Amniotic epithelial cell (primary cell): Measurements from ENCODE around the gene MAML1.
A peak's percentile ranks its signal among the peaks of the same experiment; 100 is the strongest.

ENCODE experiments used
- DNase-seq: peaks from one replicate; pipeline ENCODE4 v3.0.0-alpha.2; 2010; ENCODE audit warnings: low read depth

Gene MAML1

DNA sequence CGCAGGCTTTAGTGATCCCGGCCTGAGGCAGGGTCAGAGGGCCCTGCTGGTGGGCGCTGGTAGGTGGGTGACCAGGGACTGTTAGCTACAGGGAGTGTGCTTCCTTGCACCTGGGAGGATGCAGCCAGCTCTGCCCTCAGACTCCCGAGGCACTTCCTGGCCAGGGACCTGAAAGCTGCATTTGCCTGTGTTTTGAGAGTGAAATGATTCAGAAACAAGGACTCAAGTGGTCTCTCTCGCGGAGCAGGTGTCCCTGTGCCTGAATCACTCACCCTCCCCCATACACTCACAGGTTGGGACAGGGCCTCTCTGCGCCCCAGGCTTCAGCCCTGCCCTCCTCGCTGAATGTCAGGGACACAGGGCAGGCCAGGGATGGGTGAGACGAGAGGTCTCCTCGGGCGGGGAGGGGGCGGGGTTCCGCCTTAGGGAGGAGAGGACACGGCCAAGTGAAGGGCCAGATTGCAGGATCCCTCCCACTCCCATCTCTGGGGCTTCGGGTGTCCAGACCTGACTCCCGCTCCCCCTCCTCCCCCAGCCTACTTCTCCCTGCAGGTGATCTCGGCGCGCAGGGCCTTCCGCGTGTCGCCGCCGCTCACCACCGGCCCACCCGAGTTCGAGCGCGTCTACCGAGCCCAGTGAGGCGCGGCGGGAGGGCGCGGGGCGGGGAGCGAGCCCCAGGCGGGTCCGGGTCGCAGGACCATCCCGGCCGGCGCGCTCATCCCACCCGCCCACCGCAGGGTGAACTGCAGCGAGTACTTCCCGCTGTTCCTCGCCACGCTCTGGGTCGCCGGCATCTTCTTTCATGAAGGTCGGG, 62.6 kb downstream of the MAML1 start:
- no peak for DNase-seq

DNA sequence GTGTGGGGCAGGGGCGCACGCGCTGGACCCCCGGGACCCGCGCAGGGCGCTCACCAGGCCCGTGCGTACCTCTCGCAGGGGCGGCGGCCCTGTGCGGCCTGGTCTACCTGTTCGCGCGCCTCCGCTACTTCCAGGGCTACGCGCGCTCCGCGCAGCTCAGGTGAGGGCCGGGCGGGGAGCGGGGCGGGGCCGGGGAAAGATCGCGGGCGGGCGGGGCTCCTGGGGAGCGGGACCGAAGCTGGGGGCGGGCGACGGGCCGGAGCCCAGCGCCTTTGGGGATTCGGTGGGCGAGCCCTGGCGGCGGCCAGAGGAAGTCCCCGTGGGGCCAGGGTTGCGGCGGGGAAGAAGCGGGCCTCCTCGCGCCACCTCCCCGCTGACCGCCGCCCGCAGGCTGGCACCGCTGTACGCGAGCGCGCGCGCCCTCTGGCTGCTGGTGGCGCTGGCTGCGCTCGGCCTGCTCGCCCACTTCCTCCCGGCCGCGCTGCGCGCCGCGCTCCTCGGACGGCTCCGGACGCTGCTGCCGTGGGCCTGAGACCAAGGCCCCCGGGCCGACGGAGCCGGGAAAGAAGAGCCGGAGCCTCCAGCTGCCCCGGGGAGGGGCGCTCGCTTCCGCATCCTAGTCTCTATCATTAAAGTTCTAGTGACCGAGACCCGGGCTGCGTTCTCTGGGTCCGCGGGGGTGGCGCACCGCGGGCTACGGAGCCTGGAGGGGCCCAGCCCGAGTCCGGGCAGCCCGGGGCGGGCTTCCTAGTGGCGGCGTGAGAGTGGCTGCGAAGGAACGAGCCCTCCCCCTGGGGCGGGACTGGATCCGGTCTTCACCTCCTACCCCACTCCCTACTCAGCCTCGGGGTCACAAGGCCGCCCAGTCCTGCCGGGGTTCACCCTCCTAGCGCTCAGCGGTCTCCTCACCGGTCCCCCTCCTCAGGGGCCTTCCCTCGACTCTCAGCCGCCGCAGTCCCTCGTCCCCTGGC, 63.5 kb downstream of the MAML1 start:
- peak; percentile 77 for DNase-seq

DNA sequence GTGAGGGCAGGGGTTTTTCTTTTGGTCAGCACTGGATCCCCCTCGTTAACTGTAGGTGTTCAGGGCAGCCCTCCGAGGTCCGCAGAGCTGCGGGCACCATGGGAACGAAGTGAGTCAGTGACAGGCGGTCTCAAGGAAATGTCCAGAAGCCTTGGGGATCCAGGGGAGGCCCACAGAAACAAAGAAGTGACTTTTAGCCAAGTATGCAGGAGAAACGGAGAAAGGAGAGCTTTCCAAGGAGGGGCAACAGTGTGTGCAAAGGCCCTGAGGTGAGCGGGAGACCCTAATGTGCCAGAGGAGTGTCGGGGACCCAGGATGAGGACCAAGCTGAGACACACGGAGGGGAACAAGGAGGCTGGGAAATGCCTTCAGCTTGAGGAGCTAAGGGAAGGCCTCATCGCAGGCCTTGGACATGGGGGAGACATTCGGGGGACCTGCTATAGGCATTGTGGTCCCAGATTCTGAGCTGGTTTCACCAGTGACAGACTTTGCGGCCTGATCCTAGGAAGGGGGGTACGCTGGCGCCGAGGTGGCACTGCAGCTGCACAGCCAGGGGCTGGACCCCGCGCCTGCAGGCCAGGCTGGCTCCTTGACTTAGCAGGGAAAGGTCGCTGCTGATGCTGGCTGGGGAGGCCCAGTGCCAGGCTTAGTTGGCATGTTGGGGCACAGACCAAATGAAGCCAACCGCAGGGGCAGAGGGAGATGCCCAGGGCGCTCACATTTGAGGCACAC, 64.4 kb downstream of the MAML1 start:
- no peak for DNase-seq

DNA sequence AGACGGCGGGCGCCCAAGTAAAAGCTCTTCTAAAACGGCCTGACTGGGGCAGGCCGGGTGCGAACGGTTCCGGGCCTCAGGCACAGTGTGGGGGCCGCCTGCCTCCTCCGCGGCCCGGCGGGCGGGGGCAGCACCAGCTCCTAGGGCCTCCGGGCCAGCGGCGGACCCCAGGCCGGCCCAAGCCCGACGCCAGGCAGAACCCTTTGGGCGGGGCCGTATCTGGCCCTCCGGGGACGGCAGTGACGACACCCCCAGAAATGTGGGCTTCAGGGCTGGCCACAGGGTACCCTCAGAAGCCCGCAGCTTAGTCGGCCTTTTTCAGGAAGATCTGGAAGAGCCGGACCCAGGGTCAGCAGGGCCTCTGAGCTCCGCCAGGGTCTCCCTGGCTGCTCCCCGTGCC, 65.1 kb downstream of the MAML1 start:
- no peak for DNase-seq

DNA sequence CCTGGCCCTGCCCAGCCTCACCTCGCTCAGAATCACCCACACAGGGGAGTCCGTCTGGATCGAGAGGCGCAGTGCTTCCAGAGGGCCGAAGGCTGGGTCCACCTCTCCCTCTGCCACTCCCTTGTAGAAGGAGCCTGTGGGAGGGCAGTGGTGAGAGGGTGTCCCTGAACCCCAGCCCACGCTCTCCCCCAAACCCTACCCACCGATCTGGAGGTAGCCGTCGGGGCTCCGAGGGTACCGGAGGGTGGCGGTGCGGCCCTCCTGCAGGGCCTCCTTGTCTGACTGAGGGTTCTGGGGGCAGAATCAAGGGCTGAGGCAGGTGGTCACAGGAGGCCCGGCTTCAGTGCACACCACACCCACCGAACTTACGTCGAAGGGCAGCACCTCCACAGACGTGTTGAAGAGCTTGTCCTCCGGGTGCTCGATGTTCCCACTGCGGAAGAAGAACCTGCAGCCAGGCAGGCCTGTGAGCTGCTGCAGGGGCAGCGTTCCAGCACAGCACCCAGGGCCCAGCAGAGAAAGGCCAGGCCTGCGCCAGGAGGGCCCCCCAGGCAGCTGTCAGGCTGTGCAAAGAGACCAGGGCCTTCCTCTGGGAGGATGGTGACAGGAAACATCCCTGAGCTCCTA, 65.6 kb downstream of the MAML1 start:
- no peak for DNase-seq

DNA sequence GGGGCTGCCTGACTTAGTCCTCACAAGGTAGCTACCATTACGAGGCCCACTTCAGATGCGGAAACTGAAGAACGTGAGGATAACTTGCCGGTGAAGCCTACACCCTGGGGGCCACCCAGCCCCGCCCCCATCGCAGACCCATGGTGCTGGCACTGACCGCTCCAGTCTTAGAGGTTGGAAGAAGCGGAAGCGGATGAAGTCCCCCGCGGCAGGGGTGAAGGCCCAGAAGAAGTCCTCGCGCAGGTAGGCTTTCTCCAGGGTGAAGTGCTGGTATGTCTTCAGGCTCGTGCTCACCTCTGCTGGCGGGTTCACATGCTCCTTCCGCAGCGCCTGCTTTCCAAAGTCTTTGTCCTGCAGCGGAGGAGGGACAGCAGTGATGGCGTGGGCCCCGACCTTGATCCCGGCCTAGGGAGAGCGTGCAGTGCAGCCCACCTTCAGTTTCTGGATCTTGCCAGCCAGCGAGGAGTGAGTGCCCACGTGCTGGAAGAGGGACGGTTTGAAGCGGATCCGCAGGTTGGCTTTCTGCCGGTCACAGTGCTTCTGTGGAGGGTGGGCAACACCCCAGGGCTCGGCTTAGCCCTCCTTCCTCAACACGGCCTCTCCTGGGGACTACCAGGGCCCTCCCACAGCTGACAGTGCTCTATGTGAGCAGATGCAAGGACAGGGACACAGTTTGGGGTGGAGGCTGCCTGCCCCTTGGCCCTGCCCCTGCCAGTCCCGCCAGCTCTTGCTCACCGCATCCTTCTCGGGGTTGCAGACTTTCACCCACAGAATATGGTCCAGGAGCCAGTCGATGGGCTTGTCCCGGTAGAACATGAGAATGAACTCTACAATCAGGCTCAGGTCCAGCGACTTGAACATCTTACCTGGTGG, 66.4 kb downstream of the MAML1 start:
- DNase-seq: no peak

DNA sequence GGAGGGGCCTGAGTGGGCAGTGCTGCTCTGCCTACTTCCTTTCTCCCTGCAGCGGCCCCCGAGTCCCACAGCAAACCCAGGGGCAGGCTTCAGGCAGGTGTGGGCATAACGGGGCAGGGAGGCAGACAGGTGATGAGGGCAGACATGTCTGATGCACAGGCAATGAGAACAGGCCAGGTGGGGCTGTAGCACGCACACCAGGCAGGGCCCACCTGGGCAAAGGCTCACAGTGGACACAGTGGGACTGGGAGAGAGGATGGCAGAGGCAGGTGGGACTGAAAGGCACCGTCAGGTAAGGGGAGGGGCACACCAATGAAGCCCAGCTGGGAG, 67.0 kb downstream of the MAML1 start:
- no peak for DNase-seq

DNA sequence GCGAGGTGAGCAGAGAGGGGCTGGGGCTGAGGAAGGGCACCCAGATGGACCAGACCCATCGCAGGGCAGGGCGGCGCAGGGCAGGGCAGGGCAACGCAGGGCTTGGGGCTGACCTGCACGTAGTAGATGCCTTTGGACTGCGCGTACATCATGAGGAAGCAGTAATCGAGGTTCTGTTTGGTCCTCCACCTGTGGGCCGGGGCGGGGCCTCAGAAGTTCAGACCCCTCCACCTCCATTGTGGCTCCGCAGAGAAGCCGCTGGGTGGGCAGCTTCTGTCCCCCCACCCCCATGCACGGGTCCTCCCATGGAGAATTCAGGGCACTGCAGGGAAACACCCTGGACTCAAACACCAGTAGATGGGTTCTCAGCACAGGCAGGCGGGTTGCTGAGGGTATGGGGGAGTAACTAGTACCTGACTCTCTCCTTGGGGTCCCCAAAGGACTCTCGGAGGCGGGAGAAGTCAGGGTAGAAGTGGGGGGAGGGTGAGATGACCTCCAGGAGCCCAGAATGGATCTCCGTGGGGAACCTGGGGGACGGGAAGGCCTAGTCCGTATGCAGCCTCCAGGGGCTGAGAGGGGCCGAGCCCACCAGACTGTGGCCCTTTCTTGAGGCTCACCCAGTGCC, 67.6 kb downstream of the MAML1 start:
- no peak for DNase-seq

DNA sequence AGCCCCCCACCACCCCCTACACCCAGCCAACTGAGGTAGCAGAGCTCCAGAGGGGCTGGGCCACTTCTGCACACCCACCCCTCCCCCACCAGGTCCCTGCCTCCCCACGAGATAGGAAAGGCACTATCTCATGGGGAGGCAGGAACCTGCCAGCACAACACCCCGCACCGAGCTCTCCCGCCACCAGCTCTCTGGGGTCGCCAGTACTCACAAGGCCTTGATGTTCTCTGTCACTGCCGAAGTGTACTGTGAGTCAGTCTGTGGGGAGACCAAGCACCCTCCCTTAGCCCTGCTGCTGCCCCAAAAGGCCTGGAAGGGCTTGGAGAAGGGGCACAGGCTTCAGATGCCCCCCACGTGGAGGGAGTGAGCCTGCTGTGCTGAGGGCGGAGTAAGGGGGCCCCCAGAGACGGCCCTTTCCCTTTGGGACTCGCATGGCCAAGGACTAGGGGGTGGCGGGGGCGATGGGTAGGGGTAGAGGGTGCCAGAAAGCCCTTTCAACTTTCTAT, 68.1 kb downstream of the MAML1 start:
- DNase-seq: no peak

DNA sequence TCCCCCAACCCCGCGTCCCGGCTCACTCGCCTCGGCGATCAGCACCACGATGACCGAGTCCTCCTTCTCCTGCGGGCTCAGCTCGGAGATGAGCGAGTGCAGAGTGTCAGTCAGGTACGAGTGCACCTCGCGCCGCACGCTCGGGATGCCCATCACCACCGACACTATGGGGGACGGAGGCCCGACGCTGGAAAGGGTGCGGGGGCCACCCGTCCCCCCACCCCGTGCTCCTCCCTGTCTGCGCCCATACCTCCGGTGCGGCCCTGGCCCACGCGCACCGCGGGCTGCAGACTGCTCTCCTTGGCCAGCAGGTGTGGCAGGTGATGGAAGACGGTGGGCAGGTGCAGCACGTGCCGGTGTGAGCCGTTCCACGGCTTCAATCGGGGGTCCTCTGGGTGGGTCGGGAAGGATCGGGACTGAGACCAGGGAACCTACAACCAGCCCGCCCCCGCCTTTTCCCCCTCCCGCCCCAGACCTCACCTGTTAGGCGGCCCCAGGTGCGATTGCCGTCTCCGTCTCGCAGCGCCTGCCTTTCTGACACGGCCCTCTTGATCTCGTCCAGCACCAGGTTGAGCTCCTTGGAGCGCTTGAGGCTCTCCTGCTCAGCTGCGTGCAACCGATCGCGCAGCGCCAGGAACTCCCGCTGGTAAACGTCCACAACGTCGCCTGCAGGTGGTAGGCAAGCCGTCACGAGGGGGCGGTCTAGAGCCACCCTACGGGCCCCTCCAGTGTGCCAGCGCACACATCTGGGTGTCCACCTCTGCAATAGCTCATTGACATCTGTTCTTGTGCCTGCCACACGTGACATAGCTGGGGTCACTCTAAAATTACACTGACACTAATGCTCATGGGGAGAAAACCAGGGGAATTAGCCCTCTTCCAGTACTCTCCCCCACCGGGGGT, 68.9 kb downstream of the MAML1 start:
- peak; percentile 66 for DNase-seq

DNA sequence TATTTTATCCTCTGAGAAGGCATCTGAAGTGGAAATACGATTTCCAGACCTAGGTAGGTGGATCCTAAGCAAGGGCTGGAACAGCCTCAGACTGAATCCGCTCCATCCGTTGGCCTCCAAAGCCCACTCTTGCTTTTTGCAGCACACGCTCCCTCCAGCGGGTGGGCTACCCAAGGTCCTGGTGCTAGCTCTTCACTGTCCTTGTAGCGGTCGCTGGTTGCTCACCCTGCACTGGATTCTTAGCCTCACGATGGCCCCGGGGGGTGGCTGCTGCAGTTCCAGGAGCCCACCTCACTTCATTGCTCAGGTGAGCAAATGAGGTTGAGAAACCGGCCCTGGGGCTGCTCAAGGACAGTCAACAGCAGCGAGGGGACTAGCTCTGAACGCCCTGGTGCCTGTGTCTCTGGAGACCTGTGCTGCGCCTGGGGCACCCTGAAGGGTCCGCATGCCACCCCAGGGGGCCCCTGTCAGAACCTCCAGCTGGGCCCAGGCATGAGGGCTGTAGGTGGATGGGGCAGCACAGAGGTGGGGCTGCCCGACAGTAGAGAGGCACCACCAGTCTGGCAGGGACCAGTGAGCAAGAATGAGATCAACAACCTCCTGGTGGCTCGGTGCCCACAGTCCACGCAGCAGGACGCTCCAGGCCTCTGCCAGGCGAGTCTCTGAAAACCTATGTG, 69.7 kb downstream of the MAML1 start:
- no peak for DNase-seq

DNA sequence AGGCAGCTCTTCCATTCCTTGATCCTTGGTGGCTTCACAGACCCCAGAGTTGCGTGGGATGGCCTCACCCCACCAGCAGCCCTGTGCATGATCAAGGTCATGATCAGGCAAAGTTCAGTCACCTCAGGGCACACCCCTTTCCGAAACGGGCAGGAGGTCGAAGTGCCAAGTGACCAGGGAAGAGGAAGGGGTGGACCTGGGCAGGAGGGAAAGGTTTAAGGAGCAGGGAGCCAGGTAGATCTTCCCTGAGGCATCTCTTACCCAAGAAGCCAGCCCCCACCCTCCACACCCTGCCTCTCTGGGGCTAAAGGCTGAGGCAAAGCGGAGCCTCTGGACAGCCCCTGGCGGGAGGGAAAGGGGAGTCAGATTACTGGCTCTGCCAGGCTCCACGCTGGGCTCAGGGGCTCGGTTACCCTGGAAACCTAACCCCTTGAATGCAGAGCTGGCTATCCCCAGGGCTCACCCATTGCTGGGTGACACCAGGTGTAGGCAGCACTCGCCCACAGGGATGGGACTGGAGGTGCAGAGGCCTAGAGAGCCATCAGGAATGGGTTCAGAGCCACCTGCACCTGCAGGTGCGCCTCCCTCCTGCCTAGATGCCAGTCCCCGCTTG, 70.4 kb downstream of the MAML1 start:
- DNase-seq: no peak

DNA sequence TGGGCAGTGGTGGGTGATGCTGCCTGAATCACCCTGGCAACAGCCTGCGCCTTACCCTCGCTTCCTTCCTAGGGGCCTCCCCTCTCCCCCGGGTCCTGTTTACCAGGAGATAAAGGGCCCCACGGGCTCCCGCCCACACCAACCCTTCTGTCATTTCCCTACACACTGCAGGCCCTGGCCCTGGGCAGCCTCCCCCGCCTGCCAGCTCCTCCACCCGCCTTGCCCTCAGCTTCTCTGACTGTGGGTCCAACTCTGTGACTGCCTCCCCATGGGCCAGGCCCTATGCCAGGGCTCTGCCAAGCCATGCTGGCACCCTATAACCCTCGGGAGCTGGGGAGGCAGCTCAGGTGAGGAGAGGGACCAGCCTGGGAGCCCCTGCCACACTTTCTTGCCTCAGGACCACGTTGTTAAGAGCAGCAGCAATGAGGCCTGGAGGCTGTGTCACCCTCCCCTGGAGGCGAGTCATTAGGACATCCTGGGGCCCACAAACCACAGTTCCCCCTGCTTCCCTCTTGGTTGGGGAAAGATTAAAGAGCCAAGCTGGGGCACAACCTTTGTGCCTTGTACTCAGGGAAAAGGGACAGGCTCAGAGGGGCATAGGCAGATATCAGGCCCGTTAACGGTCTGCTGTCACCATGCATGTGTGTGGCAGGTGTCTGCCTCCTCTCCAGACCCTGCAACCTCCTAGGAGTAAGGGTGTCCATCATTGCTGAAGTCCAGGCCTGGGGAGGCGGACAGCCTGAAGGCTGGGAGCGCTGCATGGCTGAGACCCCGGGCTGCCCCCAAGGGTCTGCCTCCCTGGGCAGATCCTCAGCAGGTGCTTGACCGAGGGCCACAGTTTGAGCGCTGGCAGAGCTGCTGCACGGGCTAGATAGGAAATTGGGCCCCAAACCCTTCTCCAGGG, 71.3 kb downstream of the MAML1 start:
- peak; percentile 57 for DNase-seq

DNA sequence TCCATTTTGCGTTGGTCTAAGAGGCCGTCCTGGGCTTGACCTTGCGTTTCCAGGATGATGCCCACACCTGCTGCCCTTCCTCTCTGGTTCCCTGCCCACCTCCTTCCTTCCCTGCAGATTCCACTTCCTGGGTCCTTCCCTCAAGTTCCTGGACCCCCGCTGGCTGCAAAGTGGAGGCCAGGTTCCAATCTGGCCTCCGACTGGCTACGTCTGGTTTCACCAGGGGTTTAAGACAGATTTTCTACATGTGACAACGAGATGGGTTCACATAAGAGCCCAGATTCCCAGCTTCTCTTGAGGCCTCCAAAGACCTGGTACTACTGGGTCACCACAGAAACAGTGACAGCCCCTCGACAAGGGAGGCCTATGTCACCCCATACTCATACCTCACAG, 71.9 kb downstream of the MAML1 start:
- no peak for DNase-seq

DNA sequence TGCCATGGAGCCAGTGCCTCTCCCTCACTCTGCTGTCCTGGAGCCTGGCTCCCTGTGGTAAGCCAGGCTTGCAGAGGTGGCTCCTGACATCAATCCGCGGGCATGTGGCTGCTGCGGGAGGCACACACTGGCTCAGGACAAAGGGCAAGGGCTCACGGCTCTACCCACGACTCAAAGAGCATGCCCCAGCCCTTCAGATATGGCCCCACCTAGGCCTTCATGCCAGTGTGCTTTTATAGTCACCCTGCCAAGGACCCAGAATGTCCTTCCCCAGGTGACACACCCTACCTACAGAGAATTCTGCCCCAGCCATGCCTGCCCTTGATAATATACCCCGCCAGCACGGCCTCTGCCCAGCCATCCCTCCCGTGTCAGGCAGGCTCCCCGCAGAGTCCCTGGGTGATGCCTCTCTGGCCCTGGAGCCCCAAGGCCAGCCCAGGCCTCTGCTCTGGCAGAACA, 72.5 kb downstream of the MAML1 start:
- no peak for DNase-seq

DNA sequence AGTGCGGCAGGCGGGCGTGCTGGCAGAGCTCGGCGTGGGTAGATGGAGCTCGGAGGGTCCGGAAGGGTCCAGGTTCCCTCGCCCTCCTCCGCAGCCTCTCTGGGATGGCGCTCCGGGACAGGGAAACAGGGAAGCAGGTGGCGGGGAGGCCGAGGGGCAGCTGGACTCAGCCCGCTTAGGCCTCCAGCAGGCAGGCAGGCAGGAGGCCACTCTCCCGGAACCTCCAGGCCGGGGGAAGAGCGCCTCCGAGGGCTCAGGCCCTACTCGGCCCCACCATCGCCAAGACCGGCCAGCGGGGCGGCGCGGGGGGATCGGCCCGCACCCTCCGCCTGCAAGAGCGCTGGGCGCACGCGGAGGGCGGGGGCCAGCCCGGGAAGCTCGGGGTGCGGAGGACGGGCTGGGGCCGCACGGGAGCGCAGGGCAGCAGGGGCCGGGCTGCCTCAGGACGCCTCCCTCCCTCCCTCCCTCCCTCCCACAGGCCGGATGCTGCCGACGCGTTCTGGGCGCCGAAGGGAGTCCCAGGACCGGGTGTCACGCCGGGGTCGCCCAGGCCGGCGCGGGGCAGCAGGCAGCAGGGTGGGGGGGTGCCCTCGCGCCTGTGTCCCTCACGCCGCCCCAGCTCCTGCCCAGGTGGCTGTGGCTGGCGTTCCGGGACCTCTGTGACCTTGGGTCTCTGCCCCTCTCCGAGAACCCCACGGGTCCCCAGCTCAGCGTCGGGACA, 73.1 kb downstream of the MAML1 start:
- no peak for DNase-seq
